Thyroid gland (tissue), 4 donors: ENCODE results near the gene KRT1.

Source experiments
- POLR2A ChIP-seq, 2 donors: fragments of 450-650 bp; IDR thresholded peaks; one replicate each; pipeline ENCODE4 v1.6.1; 2017; ENCODE audit warnings: antibody characterized with exemption in 2 of 2, mild to moderate bottlenecking in 2 of 2, moderate library complexity in 1 of 2
- TF ChIP-seq, protein P1 (sequence below), 6 experiments: fragments of 200-600 bp in 3 of 6; fragments of 450-650 bp in 3 of 6; sonication (generic) in 3 of 6; IDR thresholded peaks; one replicate each; pipeline ENCODE4 v1.5.1; 2016 to 2019; ENCODE audit warnings: antibody characterized with exemption in 6 of 6, mild to moderate bottlenecking in 2 of 6, inconsistent platforms in 1 of 6, moderate library complexity in 1 of 6

DNA sequence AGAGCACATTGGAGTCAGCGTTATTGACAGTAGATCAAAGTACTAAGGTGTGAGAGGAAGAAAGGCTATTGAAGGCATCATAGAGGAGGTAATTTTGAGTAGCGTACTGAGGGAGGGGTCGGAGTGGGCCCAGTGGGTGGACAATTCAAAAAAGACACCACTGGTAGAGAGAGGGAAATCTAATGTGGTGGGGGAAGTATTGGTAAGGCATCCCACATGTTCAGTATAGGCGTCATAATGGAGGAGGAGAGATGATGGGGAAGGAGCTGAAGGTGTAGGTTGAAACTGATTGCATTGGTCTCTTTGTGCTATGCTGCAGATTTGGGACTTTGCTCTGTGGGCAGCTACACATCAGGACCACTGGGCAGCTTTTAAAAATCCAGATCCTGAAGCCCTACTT lies 46.8 kb upstream of the KRT1 start:
- TF ChIP-seq, protein P1, sequence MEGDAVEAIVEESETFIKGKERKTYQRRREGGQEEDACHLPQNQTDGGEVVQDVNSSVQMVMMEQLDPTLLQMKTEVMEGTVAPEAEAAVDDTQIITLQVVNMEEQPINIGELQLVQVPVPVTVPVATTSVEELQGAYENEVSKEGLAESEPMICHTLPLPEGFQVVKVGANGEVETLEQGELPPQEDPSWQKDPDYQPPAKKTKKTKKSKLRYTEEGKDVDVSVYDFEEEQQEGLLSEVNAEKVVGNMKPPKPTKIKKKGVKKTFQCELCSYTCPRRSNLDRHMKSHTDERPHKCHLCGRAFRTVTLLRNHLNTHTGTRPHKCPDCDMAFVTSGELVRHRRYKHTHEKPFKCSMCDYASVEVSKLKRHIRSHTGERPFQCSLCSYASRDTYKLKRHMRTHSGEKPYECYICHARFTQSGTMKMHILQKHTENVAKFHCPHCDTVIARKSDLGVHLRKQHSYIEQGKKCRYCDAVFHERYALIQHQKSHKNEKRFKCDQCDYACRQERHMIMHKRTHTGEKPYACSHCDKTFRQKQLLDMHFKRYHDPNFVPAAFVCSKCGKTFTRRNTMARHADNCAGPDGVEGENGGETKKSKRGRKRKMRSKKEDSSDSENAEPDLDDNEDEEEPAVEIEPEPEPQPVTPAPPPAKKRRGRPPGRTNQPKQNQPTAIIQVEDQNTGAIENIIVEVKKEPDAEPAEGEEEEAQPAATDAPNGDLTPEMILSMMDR (IDR thresholded peaks at IDR 0.05), result no peak
- no peak for TF ChIP-seq POLR2A (IDR thresholded peaks at IDR 0.05)
